CD4-positive, alpha-beta T cell treated with Interleukin-17A for 1 hour (primary cell): ENCODE data around the gene FRG2.
"Not testable (repeated sequence)": the region's sequence is repeated elsewhere in the genome, so short reads cannot be mapped to it uniquely, and the experiment has no call there.

ENCODE experiments used
- DNase-seq: peaks from one replicate; pipeline ENCODE4 v3.0.0-alpha.2; 2020

FRG2 gene

DNA sequence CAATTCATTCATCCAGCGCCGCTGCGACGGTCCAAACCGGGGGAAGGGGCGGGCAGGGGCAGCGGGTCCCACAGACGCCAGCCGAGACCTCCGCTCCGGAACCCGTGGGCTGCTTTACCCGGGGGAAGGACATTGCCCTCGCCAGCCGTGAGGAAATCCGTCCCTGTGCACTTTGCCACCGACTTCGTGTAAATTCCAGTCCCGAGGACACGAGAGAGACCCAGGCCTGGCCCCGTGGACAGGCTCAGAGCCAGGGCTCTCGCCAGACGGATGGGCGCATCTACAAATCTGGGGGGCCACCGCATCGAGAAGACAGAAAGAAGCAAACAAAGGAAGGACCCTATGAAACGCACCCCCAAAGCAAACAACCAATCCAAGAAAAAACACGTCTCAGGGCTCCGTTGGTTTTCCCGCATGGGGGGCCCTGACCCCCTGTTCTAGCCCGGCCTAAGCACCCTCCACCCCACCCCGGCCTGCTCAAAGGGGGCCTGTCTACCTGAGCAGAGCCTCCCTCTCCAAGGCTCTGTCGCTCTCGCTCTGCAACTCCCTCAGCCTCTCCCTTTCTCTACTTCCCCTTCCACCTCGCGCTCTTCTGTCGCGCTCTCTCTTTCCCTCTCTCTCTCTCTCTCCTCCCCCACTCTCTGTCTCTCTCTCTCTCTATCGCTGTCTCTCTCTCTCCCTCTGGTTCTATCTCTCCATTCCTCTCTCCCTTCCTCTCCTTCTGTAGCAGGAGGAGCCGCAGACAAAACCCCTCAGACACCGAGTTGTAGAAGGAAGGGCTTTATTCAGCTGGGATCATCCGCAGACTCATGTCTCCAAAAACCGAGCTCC is 11.3 kb downstream of the FRG2 start:
- no peak for DNase-seq

DNA sequence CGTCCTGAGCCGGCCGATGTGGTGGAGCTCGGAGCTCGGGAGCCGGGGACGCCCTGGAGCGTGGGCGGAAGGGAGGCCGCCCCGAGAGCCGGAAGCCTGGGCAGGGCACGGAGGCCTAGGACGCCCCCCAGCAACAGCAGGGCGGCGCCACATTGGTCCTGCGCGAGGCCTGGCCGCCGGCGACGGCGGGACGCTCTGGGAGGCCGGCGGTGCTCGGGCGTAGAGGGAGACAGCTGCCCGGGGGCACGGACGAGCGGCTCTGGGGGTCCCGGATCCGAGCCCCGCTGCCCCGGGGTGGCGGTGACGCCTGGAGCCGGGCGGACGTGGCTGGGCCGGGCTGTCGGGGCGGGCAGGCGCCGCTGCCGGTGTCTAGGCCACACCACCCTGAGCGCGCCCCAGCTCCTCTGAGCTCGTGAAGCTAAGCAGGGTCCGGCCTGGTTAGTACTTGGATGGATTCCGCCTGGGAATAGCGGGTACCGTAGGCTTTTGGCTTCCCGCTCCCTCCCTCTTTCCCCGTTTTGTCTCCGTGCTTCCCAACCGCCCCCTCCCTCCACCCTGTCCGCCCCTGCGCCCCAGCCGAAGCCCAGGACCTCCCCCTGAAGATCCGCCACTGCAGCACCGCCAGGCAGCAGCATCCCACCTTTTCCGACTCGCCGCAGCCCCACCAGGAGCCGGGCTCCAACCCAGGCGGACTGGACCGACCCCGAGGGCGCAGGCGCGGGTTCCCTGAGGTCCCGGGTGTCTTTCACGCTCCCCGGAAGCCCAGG is 12.1 kb downstream of the FRG2 start:
- DNase-seq = no peak

DNA sequence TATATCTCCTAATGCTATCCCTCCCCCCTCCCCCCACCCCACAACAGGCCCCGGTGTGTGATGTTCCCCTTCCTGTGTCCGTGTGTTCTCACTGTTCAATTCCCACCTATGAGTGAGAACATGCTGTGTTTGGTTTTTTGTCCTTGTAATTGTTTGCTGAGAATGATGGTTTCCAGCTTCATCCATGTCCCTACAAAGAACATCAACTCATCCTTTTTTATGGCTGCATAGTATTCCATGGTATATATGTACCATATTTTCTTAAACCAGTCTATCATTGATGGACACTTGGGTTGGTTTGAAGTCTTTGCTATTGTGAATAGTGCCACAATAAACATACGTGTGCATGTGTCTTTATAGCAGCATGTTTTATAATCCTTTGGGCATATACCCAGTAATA is 37.1 kb downstream of the FRG2 start:
- DNase-seq = not testable (repeated sequence)

DNA sequence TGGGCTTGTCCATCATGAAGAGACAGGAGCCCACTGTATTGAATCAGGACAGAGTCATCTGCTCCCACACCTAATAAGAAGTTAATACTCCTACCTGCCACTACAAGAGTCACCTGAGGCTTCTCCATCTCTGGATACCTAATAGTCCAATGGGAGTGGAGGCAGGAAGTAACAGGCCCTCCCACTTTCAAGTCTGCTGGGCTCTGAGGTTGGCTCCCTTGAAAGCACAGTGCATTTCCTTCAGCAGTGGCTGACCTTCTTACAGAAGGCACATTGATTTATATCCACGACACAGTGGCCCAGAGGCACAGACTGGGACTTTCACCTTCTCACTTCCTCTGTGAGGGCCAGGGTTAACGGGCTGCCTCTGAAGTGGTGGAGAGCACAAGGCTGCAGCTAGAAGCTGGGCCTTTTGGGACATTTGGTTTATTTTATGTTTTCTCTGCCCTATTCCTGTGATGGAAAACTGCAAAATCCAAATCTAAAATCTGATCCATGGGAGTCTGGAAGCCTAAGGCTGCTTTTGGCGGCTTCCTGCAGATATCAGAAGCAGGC is 38.1 kb downstream of the FRG2 start:
- DNase-seq = no peak

DNA sequence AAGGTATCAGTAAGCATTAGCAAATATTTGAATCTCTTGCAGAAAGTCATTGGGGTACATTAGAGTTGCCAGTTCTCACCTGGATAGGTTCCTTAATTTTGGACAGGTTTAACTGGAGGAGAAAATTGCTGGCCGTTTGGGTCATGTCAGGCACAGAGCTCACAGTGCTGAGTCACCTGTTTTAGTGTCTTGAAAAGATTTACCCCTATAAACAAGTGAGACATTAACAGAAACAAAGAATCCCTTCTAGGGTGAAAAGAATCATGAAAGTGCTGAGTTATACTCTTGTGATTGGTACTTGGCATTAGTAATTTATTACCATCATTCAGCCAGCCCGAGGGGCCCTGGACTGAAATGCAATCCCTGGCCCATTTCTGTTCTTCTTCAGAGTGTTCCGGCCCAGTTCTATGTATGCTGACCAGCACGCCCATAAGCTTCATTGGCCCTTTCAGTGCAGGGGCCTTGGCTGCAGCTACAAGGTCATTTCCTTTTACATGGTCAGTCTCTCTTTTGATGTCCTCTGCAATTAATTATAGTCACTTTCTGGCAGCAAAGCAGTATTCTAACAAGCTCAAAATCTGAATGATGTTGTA is 41.3 kb downstream of the FRG2 start:
- DNase-seq = not testable (repeated sequence)

DNA sequence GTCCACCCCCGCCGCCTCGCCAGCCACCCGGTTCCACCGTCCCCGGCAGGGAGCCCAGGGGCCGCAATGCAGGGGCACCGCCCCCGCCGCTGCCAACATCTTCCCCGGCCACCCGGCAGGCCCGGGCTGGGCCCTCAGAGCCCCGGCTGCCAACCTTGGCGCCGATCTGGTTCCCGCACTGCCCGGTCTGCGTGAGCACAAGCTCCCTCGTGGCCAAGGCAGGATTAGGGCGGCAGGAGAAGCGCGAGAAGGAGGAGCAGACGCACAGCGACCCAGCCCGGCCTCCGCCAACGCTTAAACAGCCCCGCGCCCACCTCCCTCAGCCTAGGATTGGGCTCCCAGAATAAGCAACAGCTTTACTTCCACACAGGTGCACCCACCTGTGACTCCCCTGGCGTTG is 42.4 kb downstream of the FRG2 start:
- not testable (repeated sequence) for DNase-seq

DNA sequence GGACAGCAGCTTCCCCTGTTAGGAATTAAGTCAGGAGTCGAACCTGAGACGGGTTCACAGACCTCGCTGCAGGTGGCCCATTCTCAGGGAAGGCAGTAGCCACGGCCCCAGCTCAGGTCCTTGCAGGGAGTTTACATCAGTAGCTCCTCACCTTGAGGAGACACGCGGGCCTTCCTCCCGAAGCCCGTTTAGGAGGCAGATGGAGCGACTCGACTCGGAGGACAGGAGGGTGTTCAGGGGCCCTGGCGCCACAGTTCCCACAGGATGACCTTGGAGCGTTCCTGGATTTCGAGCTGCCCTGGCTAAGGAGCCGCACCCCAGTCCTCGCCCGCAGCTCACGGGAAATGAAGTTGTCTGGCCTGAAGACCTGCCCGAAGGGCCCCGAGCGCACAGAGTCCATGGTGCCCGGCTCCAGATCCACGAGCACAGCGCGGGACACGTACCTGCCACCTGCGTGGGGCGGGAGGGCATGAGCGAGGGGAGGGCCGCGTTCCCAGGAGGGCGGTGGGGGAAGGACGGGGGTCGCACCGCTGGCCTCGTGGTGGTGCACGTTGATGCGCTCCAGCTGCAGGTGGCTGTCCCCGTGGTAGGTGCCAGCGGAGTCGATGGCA is 43.0 kb downstream of the FRG2 start:
- DNase-seq = not testable (repeated sequence)

DNA sequence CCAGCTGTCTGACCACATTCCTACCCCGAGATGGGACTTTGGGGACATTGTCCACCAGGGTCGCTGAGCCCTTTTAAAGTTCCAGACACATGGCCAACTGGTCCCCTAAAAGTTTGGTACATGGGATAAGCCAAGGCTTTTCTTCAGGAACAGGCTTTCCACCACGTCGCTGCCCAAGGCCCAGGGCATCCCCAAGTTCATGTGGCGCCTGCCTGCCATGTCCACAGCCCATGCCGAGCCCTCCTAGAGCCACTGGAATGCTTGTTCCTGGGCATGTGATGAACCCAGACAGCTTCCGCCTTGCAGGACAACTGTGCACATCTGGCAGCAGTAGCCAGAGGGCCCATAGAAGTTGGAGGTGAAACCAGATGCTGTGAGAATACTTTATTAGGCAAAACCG is 45.1 kb downstream of the FRG2 start:
- no peak for DNase-seq

DNA sequence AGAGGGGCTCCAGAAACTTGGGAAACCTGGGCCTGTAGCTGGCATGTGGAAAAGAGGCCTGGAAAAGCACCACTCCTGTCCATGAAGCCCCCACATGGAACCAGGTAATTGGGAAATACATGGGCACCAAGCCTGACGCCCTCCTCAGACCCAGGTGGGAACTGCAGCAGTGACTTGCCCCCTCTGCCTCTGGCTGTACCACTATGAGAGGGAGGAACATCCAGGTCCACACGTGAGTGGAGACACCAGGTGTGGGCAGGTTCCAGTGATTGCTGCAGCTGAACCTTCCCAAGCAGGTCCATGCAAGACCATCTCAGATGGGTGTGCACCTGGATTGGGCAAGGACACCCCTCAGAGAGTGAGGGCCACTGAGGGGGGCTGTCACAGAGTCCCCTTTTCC is 46.8 kb downstream of the FRG2 start:
- DNase-seq = not testable (repeated sequence)

DNA sequence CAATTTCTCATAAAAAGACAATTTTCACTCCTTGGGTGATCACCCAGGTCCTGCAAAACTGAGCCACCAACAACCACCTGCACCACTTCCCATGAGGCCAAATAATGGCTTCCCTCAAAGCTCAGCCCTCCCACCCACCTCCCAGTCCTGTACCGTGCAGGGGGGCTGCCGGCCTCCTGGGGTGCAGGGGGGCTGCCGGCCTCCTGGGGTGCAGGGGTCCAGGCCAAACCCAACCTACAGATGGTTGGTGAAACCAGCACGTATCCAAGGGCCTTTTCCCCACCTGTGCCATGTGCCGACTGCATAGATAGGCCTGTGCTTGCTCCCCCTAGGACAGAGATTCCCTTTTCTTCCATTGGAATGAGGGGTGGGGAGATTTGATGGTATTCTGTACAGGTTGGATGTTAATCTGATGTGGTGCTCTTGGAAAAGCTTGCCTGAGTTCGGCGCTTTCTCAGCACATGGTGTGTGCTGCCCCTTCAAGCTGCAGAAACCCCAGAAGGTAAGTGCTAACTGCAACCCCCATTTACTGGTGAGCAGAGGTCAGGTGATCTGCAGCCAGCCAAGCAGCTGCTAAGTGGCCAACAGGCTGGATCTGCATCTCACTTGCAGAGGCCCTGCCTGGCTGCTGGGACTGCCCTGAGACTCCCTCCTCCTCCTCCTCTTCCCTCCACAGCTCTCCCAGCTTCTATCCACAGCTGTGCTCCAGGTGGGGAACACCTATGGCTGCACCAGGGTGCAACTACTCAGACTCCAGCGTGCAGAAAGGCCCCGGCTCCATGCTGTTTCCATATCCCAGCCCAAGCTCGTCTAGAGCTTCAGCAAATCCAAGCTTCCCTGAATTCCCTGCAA is 47.6 kb downstream of the FRG2 start:
- DNase-seq = no peak
